ENCODE data around the gene EPHA7.

The EPHA7 gene

GRCh38 chr6:93419304-93420162, at the start of gene EPHA7:
Gene EPHA7, minus strand, starts transcription at chr6:93419559. Its CDS starts 218 bp downstream, at chr6:93419341.
- DNase-seq, result peak; percentile 95

- no peak for DNase-seq
Measured at GRCh38 chr6:93468291-93468690, 48.9 kb upstream of the EPHA7 start.

DNA sequence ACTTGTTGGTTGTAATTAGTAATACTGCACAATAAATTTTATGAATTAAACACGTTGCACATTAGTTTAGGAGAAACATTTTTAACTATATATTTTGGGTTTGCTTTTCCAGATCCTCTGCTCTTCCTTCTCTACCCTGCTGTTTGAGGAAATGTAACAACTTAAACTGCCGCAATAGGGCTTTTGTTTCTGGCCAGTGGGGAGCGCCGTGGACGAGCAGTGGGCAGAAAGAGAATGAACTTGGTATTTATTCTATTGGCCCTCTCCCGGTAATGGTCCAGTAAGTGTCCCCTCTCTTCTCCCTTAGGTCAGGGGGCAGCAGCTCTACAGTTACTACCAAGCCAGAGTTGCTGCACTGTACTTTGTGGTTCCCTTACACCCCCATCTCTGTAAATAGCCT, 35.2 kb upstream of the EPHA7 start:
- DNase-seq, result no peak

DNA sequence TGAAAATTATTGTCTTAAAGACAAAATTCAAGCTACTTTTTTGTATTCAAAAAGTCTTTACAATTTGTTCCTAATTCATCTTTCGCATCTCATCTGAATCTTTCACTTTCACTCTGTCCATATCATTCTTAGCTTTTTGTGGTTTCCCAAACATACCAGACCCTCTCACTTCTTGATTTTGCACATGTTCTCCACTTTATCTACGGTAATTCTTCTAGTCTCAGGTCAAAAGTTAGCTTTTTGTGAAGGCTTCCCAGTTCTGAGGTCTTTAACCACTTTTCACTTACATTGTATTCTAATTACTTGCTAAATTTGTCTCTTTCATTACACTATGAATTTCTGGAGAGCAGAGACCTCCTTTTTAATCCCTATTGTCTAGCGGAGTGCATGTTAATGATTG, 34.6 kb upstream of the EPHA7 start:
- DNase-seq, result no peak

- DNase-seq, result no peak
Measured at GRCh38 chr6:93447874-93448273, 28.5 kb upstream of the EPHA7 start.

DNA sequence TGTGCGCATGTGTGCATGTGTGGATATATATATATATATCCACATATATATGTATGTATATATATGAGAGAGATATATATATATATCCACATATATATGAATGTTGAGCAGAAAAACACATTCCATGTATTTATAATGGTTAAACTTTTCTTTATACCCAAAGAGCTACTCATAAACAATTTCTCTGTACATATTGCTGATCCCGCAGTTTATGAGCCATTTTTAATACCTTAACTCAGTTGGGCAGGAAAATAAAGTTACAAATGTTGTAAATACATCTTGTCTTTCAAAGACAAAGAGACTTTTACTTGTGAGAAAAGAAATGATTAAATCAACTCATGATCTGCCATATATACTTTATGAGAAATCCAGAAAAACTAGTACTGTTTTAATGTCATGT, 18.1 kb upstream of the EPHA7 start:
- no peak for DNase-seq

DNA sequence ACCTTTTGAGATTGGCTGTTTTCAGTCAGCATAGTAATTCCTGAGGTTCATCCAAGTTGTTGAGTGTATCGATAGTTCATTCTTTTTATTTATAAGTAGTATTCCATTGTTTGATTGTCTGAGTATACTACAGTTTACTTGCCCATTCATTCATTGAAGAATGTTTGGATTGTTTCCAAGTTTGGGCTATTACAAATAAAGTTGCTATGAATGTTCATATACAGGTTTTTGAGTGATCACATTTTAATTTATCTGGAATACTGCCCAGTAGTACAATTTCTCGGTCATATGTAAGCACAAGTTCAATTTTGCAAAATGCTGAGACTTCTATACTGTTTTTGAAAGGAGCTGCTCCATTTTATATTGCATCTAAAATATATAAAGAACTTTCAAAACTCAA, 14.2 kb upstream of the EPHA7 start:
- no peak for DNase-seq

GRCh38 chr6:93424303-93425064, 5.1 kb upstream of the EPHA7 start:
- DNase-seq, result no peak

GRCh38 chr6:93423542-93423941, 4.2 kb upstream of the EPHA7 start:
- DNase-seq, result no peak

DNA sequence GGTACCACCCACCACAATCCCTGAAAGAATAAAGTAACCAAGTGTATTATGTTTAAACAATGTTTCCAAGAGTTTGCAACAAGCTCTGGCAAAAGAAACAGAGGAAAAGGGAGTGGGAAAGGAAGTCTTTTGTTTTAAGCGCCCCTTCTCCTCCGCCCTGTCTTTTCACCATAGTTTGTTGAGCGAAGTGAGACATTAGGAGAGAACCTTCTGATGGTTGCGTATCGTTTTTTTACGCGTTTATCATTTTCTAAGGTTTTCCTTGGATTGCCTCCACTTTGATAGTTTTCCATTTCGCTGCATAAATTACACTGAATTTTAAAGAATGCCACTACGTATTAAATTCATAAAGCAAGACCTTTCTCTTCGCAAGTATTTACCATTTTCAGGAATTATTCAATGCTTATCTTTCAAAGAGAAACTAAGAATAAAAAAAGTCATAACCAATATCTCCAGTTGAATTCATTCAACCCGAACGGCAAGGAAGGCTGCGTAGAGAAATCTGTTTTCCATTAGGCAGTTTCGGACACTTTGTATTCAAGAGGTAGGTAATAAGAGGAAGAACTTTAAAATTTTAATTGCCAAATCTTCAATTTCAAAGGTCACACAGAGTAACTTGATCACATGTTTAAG, 920 bp upstream of the EPHA7 start:
- DNase-seq, result no peak

DNA sequence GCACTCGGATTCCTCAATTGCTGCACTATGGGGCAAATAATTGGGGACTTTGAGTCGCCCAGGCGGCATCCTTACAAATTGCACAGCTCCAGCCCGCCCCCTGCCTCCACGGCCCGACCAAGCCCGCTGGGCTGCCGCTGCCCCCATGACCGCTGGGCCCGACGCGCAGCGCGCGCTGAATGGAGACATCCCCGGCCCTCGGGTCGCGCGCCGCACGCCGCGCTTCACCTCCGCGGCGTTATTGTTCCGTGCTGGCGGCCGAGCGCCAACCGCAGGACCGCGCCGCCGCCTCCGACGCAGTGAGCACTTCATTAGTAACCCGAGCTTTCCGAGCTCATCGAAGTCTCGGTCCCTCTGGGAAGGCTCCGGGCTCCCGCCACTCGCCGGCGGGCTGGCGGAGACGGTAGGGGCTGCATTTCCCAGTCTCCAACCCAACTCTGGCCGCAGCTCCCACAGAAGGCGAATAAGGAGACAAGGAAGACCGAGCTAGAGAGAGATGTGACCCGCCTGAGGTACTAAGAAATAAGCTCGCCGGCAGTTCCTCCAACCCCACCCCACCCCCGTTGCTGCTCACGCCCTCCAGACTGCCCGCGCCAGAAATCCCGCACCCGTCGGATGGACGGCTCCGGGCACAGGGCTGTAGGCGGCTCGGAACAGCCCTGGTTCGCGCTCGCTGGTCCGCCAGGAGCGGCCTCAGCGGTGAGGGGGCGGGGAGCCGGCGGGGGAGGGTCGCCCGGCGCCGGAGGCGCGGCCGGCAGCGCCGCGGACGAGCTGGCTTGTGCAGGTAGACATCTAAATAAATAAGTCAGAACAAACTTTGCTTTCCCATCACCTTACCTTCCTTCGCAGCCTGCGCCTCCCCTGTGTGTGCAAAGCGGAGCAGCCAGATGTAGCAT, 703 bp downstream of the EPHA7 start:
- DNase-seq, result no peak

GRCh38 chr6:93418033-93418407, 1.3 kb downstream of the EPHA7 start:
- DNase-seq, result no peak

- DNase-seq, result no peak
Measured at GRCh38 chr6:93417421-93418013, 1.8 kb downstream of the EPHA7 start.

DNA sequence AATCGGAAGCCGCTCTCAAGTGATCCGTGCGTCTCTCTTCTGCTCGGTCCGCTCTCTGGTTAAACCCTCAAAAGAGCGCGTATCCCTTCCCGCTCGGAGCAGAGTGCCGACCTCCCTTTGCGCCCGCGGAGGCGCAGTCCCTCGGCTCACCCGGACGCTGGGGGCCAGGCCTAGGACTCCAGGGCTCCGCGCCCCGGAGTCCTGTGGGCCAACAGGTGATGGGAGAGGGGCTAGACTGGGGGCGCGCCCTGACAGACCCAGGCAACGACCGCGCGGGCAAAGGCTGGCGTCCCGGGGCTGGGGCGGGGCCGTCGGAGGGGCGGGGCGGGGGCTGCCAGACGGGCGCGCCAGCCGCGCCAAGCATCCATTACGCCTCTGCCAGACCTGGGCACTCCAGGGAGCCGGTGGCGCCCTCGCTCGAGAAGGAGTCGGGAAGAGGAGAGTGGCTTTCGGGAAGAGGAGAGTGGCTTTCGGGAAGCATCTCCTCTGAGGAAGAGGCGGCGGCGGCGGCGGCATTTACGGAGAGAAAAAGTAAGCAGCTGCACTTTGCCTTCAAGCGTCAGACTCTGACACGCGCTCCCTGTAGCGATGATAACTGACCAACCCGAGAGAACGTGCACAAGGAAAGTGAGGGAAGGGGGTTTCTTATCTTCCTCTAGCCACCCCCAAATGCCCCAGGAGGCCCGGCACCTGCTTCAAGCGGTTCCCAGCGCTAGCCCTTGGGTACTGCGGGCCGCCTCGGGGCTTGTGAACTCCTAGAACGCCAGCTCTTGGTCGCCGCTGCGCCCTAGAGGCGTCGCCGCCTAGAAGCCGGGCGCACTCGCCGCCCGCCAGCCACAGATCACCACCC, 2.6 kb downstream of the EPHA7 start:
- no peak for DNase-seq

DNA sequence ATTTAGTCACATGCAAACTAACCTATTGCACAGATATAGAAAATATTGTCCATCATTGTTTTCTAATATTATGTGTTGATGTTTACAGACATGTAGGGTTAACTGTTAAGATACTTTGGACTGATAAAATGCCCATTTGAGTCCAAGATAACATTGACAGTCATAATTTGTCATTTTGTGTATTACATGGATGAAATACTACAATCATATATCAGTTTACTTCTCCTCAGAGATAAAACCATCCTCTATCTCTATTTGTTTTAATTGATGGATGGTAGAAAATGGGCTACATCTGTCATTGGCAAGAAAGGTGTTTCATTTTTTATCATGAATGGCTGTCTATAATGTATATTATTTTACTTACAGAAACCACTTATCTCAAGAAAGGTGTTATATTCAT, 6.2 kb downstream of the EPHA7 start:
- DNase-seq, result no peak

DNA sequence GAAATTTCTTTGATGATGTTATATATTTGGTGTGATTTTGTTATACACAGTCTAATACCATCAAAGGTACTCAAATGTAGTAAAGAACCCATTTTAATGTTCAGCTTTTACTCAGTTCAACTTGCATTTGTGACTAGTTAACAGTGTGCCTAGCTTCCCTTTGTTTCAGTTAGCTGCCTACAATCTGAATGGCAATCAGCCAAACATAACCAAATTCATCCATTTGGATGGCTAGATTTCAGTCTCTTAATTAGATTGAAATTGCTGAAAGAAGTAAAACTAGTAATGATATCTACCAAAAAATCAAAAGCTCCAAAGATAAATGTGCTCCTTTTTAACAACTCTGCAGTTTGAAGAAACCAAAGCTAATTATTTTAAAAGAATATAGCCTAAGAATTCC, 6.9 kb downstream of the EPHA7 start:
- DNase-seq, result no peak

DNA sequence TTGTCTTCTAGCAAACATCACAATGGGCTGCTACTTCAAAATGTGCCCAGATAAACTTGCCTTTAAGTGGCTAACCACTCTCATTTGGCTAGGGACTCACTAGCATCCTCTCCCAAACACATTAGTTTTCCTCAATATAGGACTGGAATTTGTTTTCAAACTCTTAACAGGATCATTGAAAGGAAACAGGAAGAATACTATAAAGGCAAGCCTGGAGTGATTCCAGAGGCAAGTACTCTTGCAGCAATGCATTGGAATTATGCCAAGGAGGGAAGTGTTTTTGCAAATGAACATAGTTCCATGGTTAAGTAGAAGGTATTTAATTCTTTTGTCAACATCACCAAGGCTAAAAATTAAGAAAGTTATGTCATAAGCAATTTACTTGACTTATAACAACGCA, 12.2 kb downstream of the EPHA7 start:
- DNase-seq, result no peak

GRCh38 chr6:93403390-93403789, 16.0 kb downstream of the EPHA7 start:
- DNase-seq, result no peak

GRCh38 chr6:93398723-93399122, 20.6 kb downstream of the EPHA7 start:
- no peak for DNase-seq

DNA sequence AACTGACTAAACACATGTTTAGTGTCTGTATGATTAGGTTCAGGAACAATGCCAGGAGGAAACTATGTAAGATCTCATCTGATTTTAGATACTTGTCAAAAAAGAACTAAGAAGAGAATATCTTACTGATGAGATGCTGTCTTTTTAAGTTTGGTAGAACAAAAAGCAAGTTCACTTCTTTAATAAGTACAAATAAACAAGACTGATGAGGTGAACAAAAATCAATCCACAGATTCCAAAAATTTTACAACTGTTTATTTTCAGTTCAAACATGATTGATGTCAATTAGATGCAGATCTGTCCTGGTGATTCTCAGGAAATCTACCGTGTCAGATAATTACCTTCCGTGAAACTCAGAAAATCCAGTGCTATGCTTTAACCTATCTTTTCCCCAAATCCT, 24.9 kb downstream of the EPHA7 start:
- no peak for DNase-seq

GRCh38 chr6:93393554-93394074, 25.7 kb downstream of the EPHA7 start:
- DNase-seq, result no peak

Data from NCI-H1436 treated with DMSO at 0.1 percent for 48 hours (cell line).